Endodermal cell (in vitro differentiated cells): Measurements from ENCODE around the gene SREBF1. TPM values are rescaled to one million over a fixed set of nuclear protein-coding genes. Genes with fewer than 3 reads are reported as not detected.

Experiments
- DNase-seq: peaks from one replicate; pipeline ENCODE4 v3.0.0-alpha.2; 2017
- H3K27ac ChIP-seq: 2 replicates; pipeline ENCODE4 v1.5.1; 2013; ENCODE audit warnings: mild to moderate bottlenecking, low read depth, low read length, moderate library complexity
- H3K27me3 ChIP-seq: 2 replicates; pipeline ENCODE4 v1.6.1; 2013; ENCODE audit warnings: mild to moderate bottlenecking, low read length, moderate library complexity; ENCODE audit not compliant: insufficient read depth, control insufficient read depth, poor library complexity, severe bottlenecking
- H3K36me3 ChIP-seq: 2 replicates; pipeline ENCODE4 v1.7.0; 2013; ENCODE audit warnings: mild to moderate bottlenecking, low read length, moderate library complexity; ENCODE audit not compliant: control insufficient read depth, insufficient read depth
- H3K4me1 ChIP-seq: one replicate; pipeline ENCODE4 v1.7.0; 2013; ENCODE audit warnings: low read length; ENCODE audit not compliant: control insufficient read depth, insufficient read depth
- H3K4me3 ChIP-seq: 2 replicates; pipeline ENCODE4 v1.5.1; 2013; ENCODE audit warnings: mild to moderate bottlenecking, low read length, moderate library complexity
- H3K9ac ChIP-seq: 2 replicates; pipeline ENCODE4 v1.6.1; 2013; ENCODE audit warnings: mild to moderate bottlenecking, low read length, moderate library complexity; ENCODE audit not compliant: poor library complexity, severe bottlenecking; ENCODE audit errors: extremely low read depth
- H3K9me3 ChIP-seq: 2 replicates; pipeline ENCODE4 v1.6.1; 2013; ENCODE audit warnings: mild to moderate bottlenecking, low read length, moderate library complexity; ENCODE audit not compliant: control insufficient read depth
- H3K27ac Mint-ChIP-seq: 2 replicates; pipeline ENCODE4 v1.8.0; 2020; ENCODE audit warnings: mixed read lengths
- H3K27me3 Mint-ChIP-seq: 2 replicates; pipeline ENCODE4 v1.8.0; 2021; ENCODE audit warnings: mild to moderate bottlenecking, mixed read lengths; ENCODE audit not compliant: insufficient read depth
- H3K36me3 Mint-ChIP-seq: 2 replicates; pipeline ENCODE4 v1.8.0; 2020; ENCODE audit warnings: low read depth, mixed read lengths
- H3K4me1 Mint-ChIP-seq: 2 replicates; pipeline ENCODE4 v1.8.0; 2020; ENCODE audit warnings: mixed read lengths
- H3K4me3 Mint-ChIP-seq: 2 replicates; pipeline ENCODE4 v1.8.0; 2020; ENCODE audit warnings: mild to moderate bottlenecking, moderate library complexity, mixed read lengths
- H3K9me3 Mint-ChIP-seq: 2 replicates; pipeline ENCODE4 v1.8.0; 2020; ENCODE audit warnings: mild to moderate bottlenecking, mixed read lengths
- WGBS, 2 experiments: methylation state at CpG; one replicate each; pipeline versions ENCODE4 v1.1.5 to v1.1.7; 2013; ENCODE audit warnings: missing lambda C conversion rate in 2 of 2, mixed read lengths in 1 of 2; ENCODE audit not compliant: insufficient coverage in 1 of 2, insufficient read length in 1 of 2; 5-methylcytosine and 5-hydroxymethylcytosine counted together
- long read RNA-seq, 4 experiments: library from polyadenylated mRNA in 2 of 4; library from RNA in 1 of 4; library from capped mRNA in 1 of 4; stranded (forward) in 3 of 4; unstranded in 1 of 4; transcript quantifications; one replicate each; pipeline ENCODE4 v2.0.0, GENCODE V29; 2020 to 2021; ENCODE audit warnings: inconsistent platforms in 1 of 4
- polyA plus RNA-seq, 2 experiments: library from polyadenylated mRNA; stranded (reverse); fragments of 50-300 nt; gene quantifications; one replicate each; pipeline ENCODE4 v1.2.3, GENCODE V29; 2013
- total RNA-seq, 2 donors: library from RNA; stranded (reverse); fragmentation: NEBNext Ultra II Directional in 1 of 2; extraction: Animal tissue kit (Norgen Biotek cat#: 25700) in 1 of 2; gene quantifications; 2 replicates in 1 of 2; 3 replicates in 1 of 2; pipeline ENCODE4 v1.2.1, GENCODE V29; 2021
- TF ChIP-seq, protein P1 (sequence below): fragments of 200-600 bp; sonication (generic); conservative IDR thresholded peaks from 2 replicates; pipeline ENCODE4 v1.5.0; 2021; ENCODE audit warnings: antibody characterized with exemption, mild to moderate bottlenecking

The SREBF1 gene
- 10 to 100 TPM; 39.0 to 58.2 TPM for total RNA-seq
- 69.1 TPM for polyA plus RNA-seq (2013, experiment 1 of 2)
- polyA plus RNA-seq (2013, experiment 2 of 2) = 66.7 TPM
- long read RNA-seq, experiment 1, partial matches to known transcripts = 10 of 18 reads
- long read RNA-seq, experiment 1, other reads (novel, unspliced or antisense) = 6 of 18 reads
- long read RNA-seq, experiment 2, full-length matches to known transcripts = 34 of 71 reads
- long read RNA-seq, experiment 2, partial matches to known transcripts = 17 of 71 reads
- long read RNA-seq, experiment 2, other reads (novel, unspliced or antisense) = 20 of 71 reads
- long read RNA-seq, experiment 3, partial matches to known transcripts = 6 of 13 reads
- long read RNA-seq, experiment 3, other reads (novel, unspliced or antisense) = 5 of 13 reads
- long read RNA-seq, experiment 4 = 0 reads

DNA sequence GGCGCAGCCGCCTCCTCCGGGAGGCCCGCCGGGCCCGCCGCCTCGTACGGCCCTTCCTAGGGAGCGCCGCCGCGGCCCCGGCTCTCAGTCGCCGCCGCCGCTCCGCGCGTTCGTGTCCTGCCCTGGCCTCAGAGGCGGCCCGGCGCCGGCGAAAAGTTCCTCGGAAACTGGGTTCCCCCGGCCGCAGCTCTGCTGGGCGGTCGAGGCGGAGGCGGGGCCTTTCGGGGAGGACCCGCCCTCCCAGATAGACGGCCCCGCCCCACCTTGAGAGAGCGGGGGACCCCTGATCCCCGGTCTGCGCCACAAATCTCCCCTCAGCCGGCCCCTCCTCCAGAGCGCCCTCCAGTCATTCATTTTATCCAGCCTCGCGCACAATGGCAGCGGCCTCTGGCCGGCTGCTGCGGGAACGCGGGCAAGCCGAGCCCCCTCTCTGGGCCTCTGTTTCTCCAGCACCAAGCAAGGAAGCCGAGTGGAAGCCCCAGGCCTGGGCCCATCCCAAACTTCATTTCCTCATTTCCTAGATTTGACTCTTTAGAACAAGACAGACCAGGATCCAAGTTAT lies at the start of gene SREBF1:
TSS of gene SREBF1 (minus strand) at position 169 of the 562 bp plus-strand sequence. CDS start 169 bp downstream, outside the sequence.
- H3K27me3 ChIP-seq = no peaks in the 10 kb centered on the region
- peak within 1 kb of the TSS; percentile 90 for H3K27ac ChIP-seq
- peak within 1 kb of the TSS; percentile 74 for H3K4me3 Mint-ChIP-seq
- no peaks in the 10 kb centered on the region for H3K27me3 Mint-ChIP-seq
- 4 to 9% methylated on average over 11 to 52 of the region's 52 CpGs for WGBS, 2 experiments
- H3K27ac Mint-ChIP-seq = peak within 1 kb of the TSS; percentile 99
- no peaks in the 10 kb centered on the region for H3K9me3 ChIP-seq
- TF ChIP-seq, protein P1, sequence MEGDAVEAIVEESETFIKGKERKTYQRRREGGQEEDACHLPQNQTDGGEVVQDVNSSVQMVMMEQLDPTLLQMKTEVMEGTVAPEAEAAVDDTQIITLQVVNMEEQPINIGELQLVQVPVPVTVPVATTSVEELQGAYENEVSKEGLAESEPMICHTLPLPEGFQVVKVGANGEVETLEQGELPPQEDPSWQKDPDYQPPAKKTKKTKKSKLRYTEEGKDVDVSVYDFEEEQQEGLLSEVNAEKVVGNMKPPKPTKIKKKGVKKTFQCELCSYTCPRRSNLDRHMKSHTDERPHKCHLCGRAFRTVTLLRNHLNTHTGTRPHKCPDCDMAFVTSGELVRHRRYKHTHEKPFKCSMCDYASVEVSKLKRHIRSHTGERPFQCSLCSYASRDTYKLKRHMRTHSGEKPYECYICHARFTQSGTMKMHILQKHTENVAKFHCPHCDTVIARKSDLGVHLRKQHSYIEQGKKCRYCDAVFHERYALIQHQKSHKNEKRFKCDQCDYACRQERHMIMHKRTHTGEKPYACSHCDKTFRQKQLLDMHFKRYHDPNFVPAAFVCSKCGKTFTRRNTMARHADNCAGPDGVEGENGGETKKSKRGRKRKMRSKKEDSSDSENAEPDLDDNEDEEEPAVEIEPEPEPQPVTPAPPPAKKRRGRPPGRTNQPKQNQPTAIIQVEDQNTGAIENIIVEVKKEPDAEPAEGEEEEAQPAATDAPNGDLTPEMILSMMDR = no peak
- peaks cover 10% of the 10 kb centered on the region for H3K36me3 ChIP-seq
- peaks cover 15% of the 10 kb centered on the region for H3K36me3 Mint-ChIP-seq
- peak within 1 kb of the TSS; percentile 93 for H3K9ac ChIP-seq
- H3K4me1 Mint-ChIP-seq = peaks cover 44% of the 10 kb centered on the region
- peak; percentile 90 for DNase-seq
- peaks cover 12% of the 10 kb centered on the region for H3K4me1 ChIP-seq
- H3K4me3 ChIP-seq = peak within 1 kb of the TSS; percentile 83
- no peaks in the 10 kb centered on the region for H3K9me3 Mint-ChIP-seq

DNA sequence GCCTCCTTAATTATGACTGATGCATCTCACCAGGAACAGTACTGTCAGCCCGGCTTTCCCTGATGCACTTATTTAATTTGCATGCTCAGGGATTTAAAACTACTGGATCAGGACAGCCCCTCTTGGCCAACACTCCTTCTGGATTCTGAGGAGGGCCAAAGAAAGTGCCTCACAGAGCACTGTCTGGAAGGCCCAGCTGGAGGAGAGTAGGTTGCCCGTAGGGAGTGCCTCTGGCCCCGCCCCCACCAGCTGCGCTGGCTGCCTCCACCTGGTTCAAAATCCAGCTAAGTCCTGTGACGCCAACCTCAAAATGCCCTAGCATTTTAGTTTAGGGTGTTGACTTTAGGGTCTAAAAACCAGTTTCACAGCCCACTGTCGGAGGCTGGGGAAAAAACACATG lies 49.4 kb upstream of the SREBF1 start:
- H3K27me3 ChIP-seq = no peaks in the 10 kb centered on the region
- H3K9me3 ChIP-seq = no peaks in the 10 kb centered on the region
- no peak overlapping the region for H3K9ac ChIP-seq
- H3K4me1 ChIP-seq = peaks cover 1% of the 10 kb centered on the region
- Mint-ChIP-seq H3K27me3 (no peaks in the 10 kb centered on the region), H3K27ac (no peak overlapping the region), H3K36me3 (peaks cover 5% of the 10 kb centered on the region), H3K9me3 (no peaks in the 10 kb centered on the region), H3K4me1 (peaks cover 24% of the 10 kb centered on the region), H3K4me3 (no peak overlapping the region)
- TF ChIP-seq, protein P1 = no peak
- H3K36me3 ChIP-seq = no peaks in the 10 kb centered on the region
- no peak for DNase-seq
- WGBS, 2 experiments = 87 to 91% methylated on average over 3 to 6 of the region's 6 CpGs
- H3K4me3 ChIP-seq = no peak overlapping the region
- no peak overlapping the region for H3K27ac ChIP-seq

DNA sequence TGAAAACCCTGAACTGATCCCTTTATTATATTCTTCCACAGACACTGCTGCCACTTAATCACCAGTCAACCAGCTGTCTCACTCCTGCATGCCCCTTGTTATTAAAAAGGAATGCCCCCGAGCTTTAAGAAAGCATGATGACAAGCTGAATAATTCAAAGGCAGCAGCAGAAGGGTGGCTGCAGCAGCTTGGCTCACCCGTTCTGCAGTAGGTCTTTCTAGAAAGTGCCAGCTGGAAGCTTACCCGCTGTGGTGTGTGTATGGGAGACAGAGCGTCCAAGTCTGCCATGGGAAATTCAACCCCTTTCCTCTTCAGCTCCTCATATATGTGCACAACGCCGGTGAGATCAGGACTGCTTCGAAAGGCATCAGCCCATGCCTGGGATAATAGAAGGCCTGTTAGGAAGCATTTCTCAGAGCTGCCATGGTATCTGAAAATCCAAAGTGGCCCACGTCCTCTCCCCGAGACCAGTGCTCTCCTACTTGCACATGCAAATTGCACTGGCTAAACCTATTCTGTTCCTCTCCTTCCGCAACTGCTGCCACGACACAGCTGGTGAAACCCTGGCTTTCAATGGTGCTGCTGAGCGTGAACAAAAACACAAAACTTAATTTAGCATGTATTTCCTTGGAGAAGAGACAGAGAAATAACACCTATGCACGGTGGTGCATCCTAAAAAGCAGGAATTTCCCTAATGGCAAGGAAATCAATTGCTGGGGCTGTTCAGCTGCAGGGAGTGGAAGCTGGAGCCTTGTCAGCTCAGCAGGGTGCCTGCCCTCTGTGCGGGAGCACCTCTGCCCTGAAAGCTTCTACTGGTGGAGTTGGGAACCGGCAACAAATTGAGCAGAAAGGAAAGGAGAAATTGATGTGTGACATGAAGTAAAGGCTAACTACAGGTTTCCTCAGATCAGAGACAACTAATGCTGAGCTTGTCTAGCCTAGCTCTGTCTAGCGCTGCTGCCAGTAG lies 47.9 kb upstream of the SREBF1 start:
- no peak overlapping the region for H3K9ac ChIP-seq

More for the DNA sequence above, 47.9 kb upstream of the SREBF1 start:
- Histone ChIP-seq H3K27me3 (no peaks in the 10 kb centered on the region), H3K36me3 (no peaks in the 10 kb centered on the region), H3K9me3 (no peaks in the 10 kb centered on the region), H3K4me3 (no peak overlapping the region), H3K27ac (peak overlapping the region; percentile 95), H3K4me1 (no peaks in the 10 kb centered on the region)
- H3K4me1 Mint-ChIP-seq = peaks cover 23% of the 10 kb centered on the region
- TF ChIP-seq, protein P1 = peak; percentile 29
- peaks cover 5% of the 10 kb centered on the region for H3K36me3 Mint-ChIP-seq
- H3K27me3 Mint-ChIP-seq = no peaks in the 10 kb centered on the region
- H3K9me3 Mint-ChIP-seq = no peaks in the 10 kb centered on the region
- peak; percentile 84 for DNase-seq
- no peak overlapping the region for H3K4me3 Mint-ChIP-seq
- WGBS, 2 experiments = 63 to 74% methylated on average over 8 to 16 of the region's 16 CpGs
- no peak overlapping the region for H3K27ac Mint-ChIP-seq
